SK-MEL-5 (cell line): ENCODE measurements around the gene HIGD1B. TPM values are rescaled to one million over a fixed set of nuclear protein-coding genes. Genes with fewer than 3 reads are reported as not detected.

Source experiments
- DNase-seq: peaks from one replicate; pipeline ENCODE4 v3.0.0-alpha.2; 2016; ENCODE audit warnings: low read depth, low spot score
- in situ Hi-C: cut with HindIII; loops from 2 replicates; pipeline ENCODE4 v1.10.0; 2016; ENCODE audit warnings: low sequenced_read_pairs, high pct_unique_total_duplicates, low pct_unique_long_range_greater_than_20kb
- small RNA-seq, 2 experiments: library from RNA; depleted of rRNA; stranded (forward); fragments of <200 nt; gene quantifications; one replicate each; pipeline ENCODE3, GENCODE V24; 2014
- total RNA-seq: library from RNA; depleted of rRNA; stranded (reverse); fragments of >200 nt; shearing (Covaris generic); gene quantifications from 2 replicates; pipeline ENCODE4 v1.2.3, GENCODE V29; 2014; rRNA removed

The HIGD1B gene
- total RNA-seq, 1 experiment from 2014 or later, result not detected

GRCh38 chr17:44899074-44899782 lies 51.5 kb downstream of the HIGD1B start, which contains the start of gene EFTUD2:
Gene EFTUD2, minus strand, starts transcription at chr17:44899445. Its CDS starts 4,924 bp downstream, at chr17:44894521.
- in situ Hi-C loops, result no loop called here
- peak; percentile 86 for DNase-seq

Small RNA genes within 50 kb of the gene (small RNA-seq; reads per million reads assigned to genes)
- 0 reads per million in 2 experiments for gene RN7SL405P

Other genes with a start within 250 kb of the HIGD1B start
- gene MEIOC, start 191.4 kb upstream of the HIGD1B start, total RNA-seq, result 0.11 and 0.16 TPM in 2 replicates
- 71.5 and 73.8 TPM in 2 replicates for gene CCDC43, start 158.1 kb upstream of the HIGD1B start, total RNA-seq
- 9.0 and 9.4 TPM in 2 replicates for gene DBF4B, start 139.2 kb upstream of the HIGD1B start, total RNA-seq
- 7.6 and 8.6 TPM in 2 replicates for gene ADAM11, start 88.9 kb upstream of the HIGD1B start, total RNA-seq
- 20.9 and 21.1 TPM in 2 replicates for gene GJC1, start 17.6 kb upstream of the HIGD1B start, total RNA-seq
- 117 and 118 TPM in 2 replicates for gene EFTUD2, start 51.6 kb downstream of the HIGD1B start, total RNA-seq
- not detected in 2 replicates for gene GFAP, start 67.6 kb downstream of the HIGD1B start, total RNA-seq
- 2.0 and 2.5 TPM in 2 replicates for gene KIF18B, start 99.9 kb downstream of the HIGD1B start, total RNA-seq
- 3.8 and 5.0 TPM in 2 replicates for gene C1QL1, start 120.4 kb downstream of the HIGD1B start, total RNA-seq
- 32.1 and 41.4 TPM in 2 replicates for gene DCAKD, start 203.7 kb downstream of the HIGD1B start, total RNA-seq
- gene NMT1, start 213.4 kb downstream of the HIGD1B start, total RNA-seq, result 71.5 and 78.0 TPM in 2 replicates